Body of pancreas (tissue), 4 donors: ENCODE results near the gene RASA3. TPM values are rescaled to one million over a fixed set of nuclear protein-coding genes. Genes with fewer than 3 reads are reported as not detected.

ENCODE experiments used
- ATAC-seq: fragments of 150-250 bp; one replicate; pipeline ENCODE4 v1.9.1; 2016
- DNase-seq, 4 donors: peaks; one replicate each; pipeline ENCODE4 v3.0.0-alpha.2; 2019
- H3K27ac ChIP-seq, 4 donors: fragments of 200-600 bp; sonication (generic); 1 replicate in 3 of 4; 2 replicates in 1 of 4; pipeline versions ENCODE4 v1.5.1 to v1.6.1; 2016 to 2019; ENCODE audit warnings: mild to moderate bottlenecking in 1 of 4, mixed read lengths in 1 of 4, moderate library complexity in 1 of 4
- H3K27me3 ChIP-seq, 2 donors: fragments of 200-600 bp; sonication (generic); one replicate each; pipeline ENCODE4 v1.6.0; 2016; ENCODE audit warnings: mild to moderate bottlenecking in 1 of 2
- H3K36me3 ChIP-seq, 2 donors: fragments of 200-600 bp; sonication (generic); replicated peaks in 1 of 2; 2 replicates each; pipeline ENCODE4 v1.5.1; 2016; ENCODE audit warnings: low read depth in 2 of 2; ENCODE audit not compliant: insufficient read depth in 1 of 2
- H3K4me1 ChIP-seq: fragments of 200-600 bp; sonication (generic); one replicate; pipeline ENCODE4 v1.6.0; 2016
- H3K4me3 ChIP-seq, 2 donors: fragments of 200-600 bp; sonication (generic); 1 replicate in 1 of 2; 2 replicates in 1 of 2; pipeline ENCODE4 v1.5.1; 2016 to 2019
- H3K9me3 ChIP-seq, 3 donors: fragments of 200-600 bp; sonication (generic); 1 replicate in 2 of 3; 2 replicates in 1 of 3; pipeline ENCODE4 v1.5.1; 2016
- CTCF ChIP-seq, 7 experiments: fragments of 450-650 bp in 4 of 7; fragments of 200-600 bp in 3 of 7; sonication (generic) in 3 of 7; IDR thresholded peaks; one replicate each; pipeline ENCODE4 v1.5.1; 2016 to 2019; ENCODE audit warnings: antibody characterized with exemption in 7 of 7
- POLR2A ChIP-seq, 3 donors: fragments of 450-650 bp; IDR thresholded peaks; one replicate each; pipeline ENCODE4 v1.6.1; 2016; ENCODE audit warnings: antibody characterized with exemption in 3 of 3, mild to moderate bottlenecking in 2 of 3
- WGBS, 2 donors: methylation state at CpG; one replicate each; pipeline ENCODE4 v1.1.5; 2017; 5-methylcytosine and 5-hydroxymethylcytosine counted together
- intact Hi-C: fragments of 100-400 bp; cut with DNase I; formaldehyde crosslinking; loops from one replicate; pipeline ENCODE4 v1.15.1; 2023
- total RNA-seq, 2 donors: library from RNA; depleted of rRNA; stranded (reverse); fragments of >200 nt; gene quantifications; one replicate each; pipeline ENCODE4 v1.1.0, GENCODE V29; 2016

RASA3 gene
- total RNA-seq, 2 donors from 2014 or later, result 10.2 to 19.2 TPM

DNA sequence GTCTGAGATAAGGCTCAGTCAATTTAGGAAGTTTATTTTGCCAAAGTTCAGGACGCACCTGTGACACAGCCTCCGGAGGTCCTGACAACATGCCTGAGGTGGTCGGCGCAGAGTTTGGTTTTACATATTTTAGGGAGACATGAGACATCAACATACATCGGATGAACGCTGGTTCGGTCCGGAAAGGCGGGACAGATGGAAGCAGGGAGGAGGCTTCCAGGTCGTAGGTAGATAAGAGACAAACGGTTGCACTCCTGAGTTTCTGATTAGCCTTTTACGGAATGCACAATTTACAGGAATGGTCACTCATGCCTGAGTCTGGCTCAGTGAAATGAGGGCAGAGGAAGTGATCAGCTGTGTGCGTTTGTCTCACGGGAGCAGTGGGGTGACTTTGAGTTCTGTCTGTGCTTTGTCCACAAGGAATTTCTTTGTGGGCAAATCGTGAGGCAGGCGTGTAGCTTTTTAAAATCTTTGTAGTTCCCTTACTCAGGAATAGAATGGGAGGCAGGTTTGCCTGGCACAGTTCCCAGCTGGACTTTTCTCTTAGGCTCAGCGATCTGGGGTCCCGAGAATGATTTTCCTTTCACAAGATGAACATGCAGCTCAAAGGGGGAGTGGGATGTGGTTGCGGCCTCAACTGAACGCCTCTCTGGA lies 194.8 kb downstream of the RASA3 start:
- TF ChIP-seq POLR2A (IDR thresholded peaks at IDR 0.05) (no peak), CTCF (IDR thresholded peaks at IDR 0.05) (no peak)
- intact Hi-C loops, result no loop called here
- H3K4me1 ChIP-seq, result peaks cover 14% of the 10 kb centered on the region
- no peak overlapping the region for H3K27ac ChIP-seq
- whole genome bisulfite sequencing, 2 donors, result 58% methylated on average over 20 of the region's 20 CpGs
- DNase-seq (no peak), ATAC-seq (no peak)
- H3K36me3 ChIP-seq, result no peaks in the 10 kb centered on the region
- H3K4me3 ChIP-seq, result no peak overlapping the region
- no peaks in the 10 kb centered on the region for H3K9me3 ChIP-seq
- no peaks in the 10 kb centered on the region for H3K27me3 ChIP-seq

DNA sequence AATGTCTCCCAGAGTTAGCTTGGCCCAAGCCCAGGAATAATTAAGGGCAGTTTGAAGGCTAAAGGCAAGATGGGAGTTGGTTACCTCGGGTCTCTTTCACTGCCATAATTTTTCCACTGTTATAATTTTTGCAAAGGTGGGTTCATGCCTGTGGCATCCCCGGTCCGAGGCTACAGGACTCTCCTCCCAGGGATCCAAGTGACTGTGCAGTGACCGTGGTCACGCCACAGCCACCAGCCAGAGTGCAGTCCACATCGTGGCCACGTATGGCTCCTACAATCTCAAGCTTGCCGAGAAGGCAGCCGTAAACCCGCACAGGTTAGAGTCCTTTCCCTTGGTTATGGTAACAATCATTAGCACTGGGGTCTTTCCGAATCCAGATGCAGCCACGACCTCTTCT lies 195.3 kb downstream of the RASA3 start:
- no peak overlapping the region for H3K27ac ChIP-seq
- TF ChIP-seq POLR2A (IDR thresholded peaks at IDR 0.05), result no peak
- TF ChIP-seq CTCF (IDR thresholded peaks at IDR 0.05), result no peak
- H3K36me3 ChIP-seq, result no peaks in the 10 kb centered on the region
- no peak for DNase-seq
- ATAC-seq, result no peak
- H3K4me3 ChIP-seq, result no peak overlapping the region
- no peaks in the 10 kb centered on the region for H3K9me3 ChIP-seq
- peaks cover 14% of the 10 kb centered on the region for H3K4me1 ChIP-seq
- WGBS, 2 donors, result 61 to 75% methylated on average over 11 to 12 of the region's 12 CpGs
- intact Hi-C loops, result no loop called here
- no peaks in the 10 kb centered on the region for H3K27me3 ChIP-seq

DNA sequence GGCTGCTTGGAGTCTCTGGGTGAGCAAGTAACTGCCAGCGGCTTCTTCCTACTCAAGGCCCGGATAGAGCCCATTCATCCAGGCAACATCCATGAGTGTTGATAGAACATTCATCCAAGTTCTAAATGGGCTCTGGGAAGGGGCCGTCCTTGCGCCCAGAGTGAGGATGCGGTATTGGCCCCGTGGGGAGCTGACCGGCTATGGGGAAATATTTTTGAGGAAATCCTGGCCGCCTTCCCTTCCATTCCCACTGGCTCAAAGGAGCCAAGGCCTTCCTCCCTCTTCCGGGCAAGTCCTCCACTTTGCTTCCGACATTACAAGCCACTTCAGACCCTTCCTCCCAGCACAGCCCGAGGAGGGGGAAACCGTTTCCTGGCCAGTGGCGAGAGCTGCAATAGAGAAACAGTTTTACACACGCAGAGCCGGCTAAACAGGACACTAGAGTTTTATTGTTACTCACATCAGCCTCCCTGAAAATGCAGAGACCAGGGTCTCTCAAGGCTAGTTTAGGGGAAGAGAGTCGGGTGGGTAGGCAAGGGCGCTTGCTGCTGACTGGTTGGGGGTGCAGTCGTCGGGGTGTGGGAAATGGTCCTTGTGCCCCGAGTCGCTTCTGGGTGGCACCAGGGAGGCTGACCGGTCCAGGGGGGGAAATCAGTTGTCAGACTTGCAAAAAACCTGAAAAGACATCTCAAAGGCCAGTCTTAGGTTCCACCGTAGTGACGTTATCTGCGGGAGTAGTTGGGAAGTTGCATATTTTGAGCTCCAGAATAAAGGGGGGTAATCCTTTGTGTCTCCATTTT lies 196.1 kb downstream of the RASA3 start:
- H3K9me3 ChIP-seq, result no peaks in the 10 kb centered on the region
- no peaks in the 10 kb centered on the region for H3K36me3 ChIP-seq
- peaks cover 14% of the 10 kb centered on the region for H3K4me1 ChIP-seq
- no peak overlapping the region for H3K27ac ChIP-seq
- DNase-seq (peak in 1 of 4 donors; percentile 10), ATAC-seq (no peak)
- intact Hi-C loops, result no loop called here
- 80 to 87% methylated on average over 23 to 25 of the region's 25 CpGs for WGBS, 2 donors
- H3K4me3 ChIP-seq, result no peak overlapping the region
- TF ChIP-seq POLR2A (IDR thresholded peaks at IDR 0.05) (no peak), CTCF (IDR thresholded peaks at IDR 0.05) (no peak)
- no peaks in the 10 kb centered on the region for H3K27me3 ChIP-seq

DNA sequence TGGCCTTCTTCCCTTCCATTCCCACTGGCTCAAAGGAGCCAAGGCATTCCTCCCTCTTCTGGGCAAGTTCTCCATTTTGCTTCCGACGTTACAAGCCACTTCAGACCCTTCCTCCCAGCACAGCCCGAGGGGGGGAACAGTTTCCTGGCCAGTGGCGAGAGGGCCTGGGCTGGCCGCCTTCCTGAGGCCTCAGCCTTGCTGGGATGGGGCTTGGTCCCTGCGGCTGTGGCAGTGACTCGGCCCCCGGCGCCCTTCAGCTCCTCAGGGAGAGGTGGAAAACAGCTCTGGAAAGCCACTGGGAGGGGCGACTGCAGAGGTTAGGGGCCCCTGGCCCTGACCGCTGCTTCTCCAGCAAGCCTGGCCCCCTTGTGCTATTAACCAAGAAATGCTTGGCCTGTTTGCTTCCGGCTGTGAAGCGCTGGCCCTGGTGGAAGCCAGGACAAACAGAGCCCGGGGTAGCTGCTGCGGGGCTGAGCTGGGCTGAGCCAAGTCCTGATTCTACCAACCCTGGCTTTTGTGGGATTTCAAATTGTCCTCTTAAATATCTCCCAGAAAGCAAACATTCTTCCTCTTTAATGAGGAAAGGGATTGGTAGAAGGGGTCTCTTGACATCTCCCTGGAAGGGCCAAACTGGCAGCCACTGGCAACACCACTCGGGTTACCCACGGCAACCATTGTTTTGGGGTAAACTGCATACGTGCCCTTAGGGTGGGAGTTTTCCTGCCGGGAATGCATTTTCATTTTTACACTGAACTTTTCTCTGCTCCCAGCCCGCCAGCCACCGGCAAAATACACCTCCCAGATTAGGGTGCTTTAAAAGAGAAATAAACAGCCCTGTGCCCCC lies 197.2 kb downstream of the RASA3 start:
- intact Hi-C loops, result no loop called here
- no peak for ATAC-seq

More for the DNA sequence above, 197.2 kb downstream of the RASA3 start:
- WGBS, 2 donors, result 69 to 71% methylated on average over 13 to 21 of the region's 21 CpGs
- H3K4me3 ChIP-seq, result no peak overlapping the region
- H3K9me3 ChIP-seq, result no peaks in the 10 kb centered on the region
- H3K27ac ChIP-seq, result peak overlapping the region in 1 of 4 donors; percentile 16
- H3K36me3 ChIP-seq, result no peaks in the 10 kb centered on the region
- peak in 1 of 4 donors; percentile 10 for DNase-seq
- TF ChIP-seq POLR2A (IDR thresholded peaks at IDR 0.05) (no peak), CTCF (IDR thresholded peaks at IDR 0.05) (no peak)
- no peaks in the 10 kb centered on the region for H3K27me3 ChIP-seq
- peaks cover 14% of the 10 kb centered on the region for H3K4me1 ChIP-seq
